ENCODE results near the gene DNAAF2. TPM values are rescaled to one million over a fixed set of nuclear protein-coding genes. Genes with fewer than 3 reads are reported as not detected.

DNAAF2 gene
- polyA plus RNA-seq, 1 of the 3 experiments (the other 2 are of a cell fraction), result 8.9 TPM

- peaks cover 53% of the 10 kb centered on the region for H3K79me2 ChIP-seq (ENCODE audit: insufficient read depth)
- peak; percentile 56 for DNase-seq
- peak overlapping the region; percentile 94 to 97 for H3K27ac ChIP-seq (ENCODE audit: low read depth in 2 of 2, low read length in 1 of 2)
- H3K36me3 ChIP-seq (replicated peaks in 1 of 2; ENCODE audit: control insufficient read depth in 1 of 2, insufficient read depth in 2 of 2, low read length in 1 of 2), result peaks cover 0 to 5% of the 10 kb centered on the region in 2 experiments
- peak overlapping the region; percentile 74 to 85 for H3K4me3 ChIP-seq (ENCODE audit: low read depth in 2 of 2, low read length in 1 of 2)
- H3K4me1 ChIP-seq (ENCODE audit: control insufficient read depth in 1 of 2, insufficient read depth in 2 of 2, low read depth in 1 of 2, low read length in 1 of 2), result peaks cover 2 to 6% of the 10 kb centered on the region in 2 experiments; a peak in 2 of 4 replicates
- H3F3A ChIP-seq (replicated peaks; ENCODE audit: insufficient read depth), result peaks cover 23% of the 10 kb centered on the region
- WGBS (ENCODE audit: low lambda C conversion rate), result 0% methylated on average over 12 of the region's 15 CpGs
- no peaks in the 10 kb centered on the region for H3K9me2 ChIP-seq
- ChIA-PET POLR2A (interaction anchor here (1.5 to 2.5 kb wide), 3 partner anchors 12 to 36 kb away, joined by 4 to 19 read pairs (median 13); partner anchors contain the start of genes MGAT2, RPL36AL and RPS29), CTCF (interaction anchor here (0.7 to 5.4 kb wide), 3 partner anchors 11 to 22 kb away, joined by 3 to 51 read pairs (median 3); partner anchors contain the start of genes MGAT2, RPL36AL and RPS29)
- peak overlapping the region; percentile 89 for H2AFZ ChIP-seq (ENCODE audit: low read depth)
- TF ChIP-seq USF2 (IDR thresholded peaks at IDR 0.05; ENCODE audit: borderline replicate concordance, low read depth, low read length) (no peak), PBX3 (IDR thresholded peaks at IDR 0.05) (0 out of 2 replicates have a peak, but pooled peaks have one; percentile 1)
- H4K20me1 ChIP-seq (ENCODE audit: insufficient read depth), result no peaks in the 10 kb centered on the region
- peak overlapping the region; percentile 84 for H3K4me2 ChIP-seq
- peak overlapping the region; percentile 96 for H3K9ac ChIP-seq
- no peaks in the 10 kb centered on the region for H3K9me3 ChIP-seq
- H3K27me3 ChIP-seq (ENCODE audit: insufficient read depth), result no peaks in the 10 kb centered on the region
Observed at GRCh38 chr14:49598189-49598484, 36.9 kb downstream of the DNAAF2 start.

GRCh38 chr14:49594347-49595091 is 40.5 kb downstream of the DNAAF2 start:
- Histone ChIP-seq H3K27me3 (ENCODE audit: insufficient read depth) (no peaks in the 10 kb centered on the region), H4K20me1 (ENCODE audit: insufficient read depth) (no peaks in the 10 kb centered on the region), H3F3A (replicated peaks; ENCODE audit: insufficient read depth) (peaks cover 22% of the 10 kb centered on the region), H3K4me1 (ENCODE audit: control insufficient read depth in 1 of 2, insufficient read depth in 2 of 2, low read depth in 1 of 2, low read length in 1 of 2) (peaks cover 2 to 8% of the 10 kb centered on the region in 2 experiments; a peak in 2 of 4 replicates), H3K4me3 (ENCODE audit: low read depth in 2 of 2, low read length in 1 of 2) (no peak overlapping the region), H2AFZ (ENCODE audit: low read depth) (no peak overlapping the region), H3K9ac (no peak overlapping the region), H3K36me3 (replicated peaks in 1 of 2; ENCODE audit: control insufficient read depth in 1 of 2, insufficient read depth in 2 of 2, low read length in 1 of 2) (no peaks in the 10 kb centered on the region), H3K9me3 (no peaks in the 10 kb centered on the region), H3K79me2 (ENCODE audit: insufficient read depth) (peaks cover 22% of the 10 kb centered on the region), H3K27ac (ENCODE audit: low read depth in 2 of 2, low read length in 1 of 2) (peak overlapping the region in 1 of 2 experiments; percentile 56; a peak in 2 of 4 replicates), H3K4me2 (no peak overlapping the region), H3K9me2 (no peaks in the 10 kb centered on the region)
- 81% methylated on average over 4 of the region's 4 CpGs for WGBS (ENCODE audit: low lambda C conversion rate)
- ChIA-PET POLR2A (interaction anchor here (1.0 kb wide), 1 partner anchor 26 kb away, joined by 3 read pairs; the partner anchor contains the start of gene RPL36AL), CTCF (interaction anchor here (0.7 to 5.4 kb wide), 2 partner anchors 7 to 110 kb away, joined by 4 to 51 read pairs; partner anchors contain the start of gene RPS29)
- TF ChIP-seq JUND (IDR thresholded peaks at IDR 0.05), result no peak
- TF ChIP-seq EP300 (IDR thresholded peaks at IDR 0.05; ENCODE audit: borderline replicate concordance in 1 of 2, low read depth in 1 of 2, low read length in 1 of 2), result peak in 1 of 2 experiments; percentile 51; a peak in 1 of 4 replicates
- no peak for TF ChIP-seq SIN3A (IDR thresholded peaks at IDR 0.05; ENCODE audit: borderline replicate concordance, low read depth, low read length)
- no peak for TF ChIP-seq RXRA (IDR thresholded peaks at IDR 0.05; ENCODE audit: borderline replicate concordance, low read depth)
- peak; percentile 90 for TF ChIP-seq RFX5 (IDR thresholded peaks at IDR 0.05; ENCODE audit: low read length)
- DNase-seq, result no peak
